ENCODE measurements around the gene RAPSN. TPM values are rescaled to one million over a fixed set of nuclear protein-coding genes. Genes with fewer than 3 reads are reported as not detected.
A peak's percentile ranks its signal among the peaks of the same experiment; 100 is the strongest.

Gene RAPSN
- total RNA-seq, 1 experiment from 2014 or later: 2.0 TPM

DNA sequence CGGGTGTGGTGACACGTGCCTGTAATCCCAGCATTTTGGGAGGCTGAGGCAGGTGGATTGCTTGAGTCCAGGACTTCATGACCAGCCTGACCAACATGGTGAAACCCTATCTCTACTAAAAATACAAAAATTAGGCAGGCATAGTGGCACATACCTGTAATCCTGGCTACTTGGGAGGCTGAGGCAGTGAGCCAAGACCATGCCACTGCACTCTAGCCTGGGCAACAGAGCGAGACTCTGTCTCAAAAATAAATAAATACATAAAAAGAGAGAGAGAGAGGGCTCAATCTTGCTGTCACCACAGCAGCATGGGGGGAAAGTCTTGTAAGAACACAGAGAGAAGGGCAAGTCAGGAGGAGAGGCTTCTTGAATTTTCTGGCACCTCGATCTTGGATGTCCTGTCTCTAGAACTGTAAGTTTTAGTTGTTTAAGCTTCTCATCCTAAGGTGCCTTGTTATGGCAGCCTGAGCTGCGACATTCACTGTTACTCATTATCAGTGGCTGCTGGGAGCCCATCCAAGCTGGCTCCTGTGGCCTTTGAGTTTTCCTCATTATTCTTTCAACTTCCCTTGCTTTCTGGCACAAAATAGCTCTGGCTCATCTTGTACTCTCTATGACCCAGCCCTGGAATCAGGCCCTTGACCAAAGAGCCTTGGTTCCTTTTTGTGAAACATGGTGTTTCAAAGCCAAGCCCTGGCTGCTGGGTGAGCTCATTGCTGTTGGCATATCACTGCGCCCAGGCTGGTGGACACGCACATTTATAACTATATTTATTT is 14.7 kb downstream of the RAPSN start:
- Mint-ChIP-seq H3K4me3 (ENCODE audit: unreplicated experiment) (no peak overlapping the region), H3K27me3 (ENCODE audit: insufficient read depth, unreplicated experiment) (no peaks in the 10 kb centered on the region), H3K4me1 (ENCODE audit: low read depth, unreplicated experiment) (peaks cover 7% of the 10 kb centered on the region), H3K36me3 (ENCODE audit: insufficient read depth, unreplicated experiment) (peaks cover 5% of the 10 kb centered on the region), H3K27ac (ENCODE audit: unreplicated experiment) (no peak overlapping the region), H3K9me3 (ENCODE audit: unreplicated experiment) (no peaks in the 10 kb centered on the region)
- no peaks in the 10 kb centered on the region for H3K9me3 ChIP-seq
- POLR2A ChIA-PET: interaction anchor here (0.7 kb wide), 1 partner anchor 8 kb away, joined by 8 read pairs; the partner anchor contains the start of gene PSMC3
- no peak for DNase-seq
- H3K36me3 ChIP-seq (ENCODE audit: control insufficient read depth, insufficient read depth, low read length): no peaks in the 10 kb centered on the region
- TF ChIP-seq, protein P1, sequence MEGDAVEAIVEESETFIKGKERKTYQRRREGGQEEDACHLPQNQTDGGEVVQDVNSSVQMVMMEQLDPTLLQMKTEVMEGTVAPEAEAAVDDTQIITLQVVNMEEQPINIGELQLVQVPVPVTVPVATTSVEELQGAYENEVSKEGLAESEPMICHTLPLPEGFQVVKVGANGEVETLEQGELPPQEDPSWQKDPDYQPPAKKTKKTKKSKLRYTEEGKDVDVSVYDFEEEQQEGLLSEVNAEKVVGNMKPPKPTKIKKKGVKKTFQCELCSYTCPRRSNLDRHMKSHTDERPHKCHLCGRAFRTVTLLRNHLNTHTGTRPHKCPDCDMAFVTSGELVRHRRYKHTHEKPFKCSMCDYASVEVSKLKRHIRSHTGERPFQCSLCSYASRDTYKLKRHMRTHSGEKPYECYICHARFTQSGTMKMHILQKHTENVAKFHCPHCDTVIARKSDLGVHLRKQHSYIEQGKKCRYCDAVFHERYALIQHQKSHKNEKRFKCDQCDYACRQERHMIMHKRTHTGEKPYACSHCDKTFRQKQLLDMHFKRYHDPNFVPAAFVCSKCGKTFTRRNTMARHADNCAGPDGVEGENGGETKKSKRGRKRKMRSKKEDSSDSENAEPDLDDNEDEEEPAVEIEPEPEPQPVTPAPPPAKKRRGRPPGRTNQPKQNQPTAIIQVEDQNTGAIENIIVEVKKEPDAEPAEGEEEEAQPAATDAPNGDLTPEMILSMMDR (IDR thresholded peaks at IDR 0.05; ENCODE audit: insufficient read depth in 1 of 2, low read depth in 1 of 2, low read length in 1 of 2, severe bottlenecking in 1 of 2, unreplicated experiment in 1 of 2): no peak
- no TSS peak for BruUV-seq (replicated peaks)
- H3K4me1 ChIP-seq: no peaks in the 10 kb centered on the region
- H3K27me3 ChIP-seq (replicated peaks; ENCODE audit: control insufficient read depth, insufficient read depth, low read length): no peaks in the 10 kb centered on the region
- intact Hi-C loops (cut with micrococcal nuclease; ENCODE audit: unreplicated experiment): no loop called here
- no peak overlapping the region for H3K4me3 ChIP-seq (ENCODE audit: low read depth, low read length)
- CTCF ChIA-PET: interaction anchor here (0.6 kb wide), 1 partner anchor 20 kb away, joined by 4 read pairs; no protein-coding TSS in a partner anchor

DNA sequence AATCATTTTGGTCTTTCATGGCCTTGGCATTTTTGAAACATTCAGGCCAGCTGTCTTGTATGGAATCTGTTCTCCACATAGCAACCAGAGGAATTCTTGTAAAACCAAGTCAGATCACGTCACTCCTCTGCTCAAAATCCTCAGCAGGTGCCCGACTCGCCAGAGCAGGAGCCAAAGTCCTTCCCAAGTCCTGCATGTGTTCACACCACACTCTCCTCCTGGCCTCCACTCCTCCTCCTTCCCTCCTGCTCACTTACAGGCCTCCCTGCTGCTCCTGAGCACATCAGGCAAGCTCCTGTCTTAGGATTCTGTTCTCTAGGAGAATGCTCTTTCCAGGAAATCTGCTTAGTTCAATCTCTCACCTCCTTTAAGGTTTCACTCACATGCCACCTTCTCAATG is 15.8 kb downstream of the RAPSN start:
- no peaks in the 10 kb centered on the region for H3K9me3 Mint-ChIP-seq (ENCODE audit: unreplicated experiment)
- H3K36me3 Mint-ChIP-seq (ENCODE audit: insufficient read depth, unreplicated experiment): peaks cover 5% of the 10 kb centered on the region
- Histone ChIP-seq H3K4me1 (no peaks in the 10 kb centered on the region), H3K36me3 (ENCODE audit: control insufficient read depth, insufficient read depth, low read length) (no peaks in the 10 kb centered on the region), H3K4me3 (ENCODE audit: low read depth, low read length) (no peak overlapping the region), H3K9me3 (no peaks in the 10 kb centered on the region), H3K27me3 (replicated peaks; ENCODE audit: control insufficient read depth, insufficient read depth, low read length) (no peaks in the 10 kb centered on the region)
- CTCF ChIA-PET: interaction anchor here (0.6 kb wide), 1 partner anchor 21 kb away, joined by 4 read pairs; no protein-coding TSS in a partner anchor
- DNase-seq: peak; percentile 49 to 68
- no peaks in the 10 kb centered on the region for H3K27me3 Mint-ChIP-seq (ENCODE audit: insufficient read depth, unreplicated experiment)
- H3K4me3 Mint-ChIP-seq (ENCODE audit: unreplicated experiment): no peak overlapping the region
- POLR2A ChIA-PET: no interaction called here
- intact Hi-C loops (cut with micrococcal nuclease; ENCODE audit: unreplicated experiment): no loop called here
- peaks cover 7% of the 10 kb centered on the region for H3K4me1 Mint-ChIP-seq (ENCODE audit: low read depth, unreplicated experiment)
- TF ChIP-seq, protein P1 (IDR thresholded peaks at IDR 0.05; ENCODE audit: insufficient read depth in 1 of 2, low read depth in 1 of 2, low read length in 1 of 2, severe bottlenecking in 1 of 2, unreplicated experiment in 1 of 2): no peak
- no TSS peak for BruUV-seq (replicated peaks)
- peak overlapping the region; percentile 20 for H3K27ac Mint-ChIP-seq (ENCODE audit: unreplicated experiment)

DNA sequence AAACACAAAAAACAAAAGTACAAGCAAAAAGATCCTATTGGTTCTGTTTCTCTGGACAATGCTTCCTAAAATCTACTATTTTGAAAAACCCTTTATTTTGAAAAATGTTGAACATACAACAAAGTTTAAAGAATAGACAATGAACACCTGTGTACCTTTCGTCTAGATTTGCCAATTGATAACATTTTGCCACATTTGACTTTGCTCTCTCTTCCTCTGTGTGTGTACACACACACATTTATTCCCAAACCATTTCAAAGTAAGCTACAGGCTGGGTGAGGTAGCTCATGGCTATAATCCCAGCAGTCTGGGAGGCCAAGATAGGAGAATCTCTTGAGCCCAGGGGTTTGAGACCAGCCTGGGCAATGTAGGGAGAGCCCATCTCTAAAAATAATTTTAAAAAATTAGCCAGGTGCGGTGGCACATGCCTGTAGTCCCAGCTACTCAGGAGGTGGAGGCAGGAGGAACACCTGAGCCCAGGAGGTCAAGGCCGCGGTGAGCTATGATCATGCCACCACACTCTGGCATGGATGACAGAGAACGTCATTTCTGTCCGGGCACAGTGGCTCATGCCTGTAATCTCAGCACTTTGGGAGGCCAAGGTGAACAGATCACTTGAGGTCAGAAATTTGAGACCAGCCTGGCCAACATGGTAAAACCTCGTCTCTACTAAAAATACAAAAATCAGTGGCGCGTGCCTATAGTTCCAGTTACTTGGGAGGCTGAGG is 17.4 kb downstream of the RAPSN start:
- POLR2A ChIA-PET: no interaction called here
- no peaks in the 10 kb centered on the region for H3K9me3 ChIP-seq
- CTCF ChIA-PET: no interaction called here
- Mint-ChIP-seq H3K36me3 (ENCODE audit: insufficient read depth, unreplicated experiment) (peaks cover 12% of the 10 kb centered on the region), H3K4me3 (ENCODE audit: unreplicated experiment) (no peak overlapping the region), H3K4me1 (ENCODE audit: low read depth, unreplicated experiment) (peaks cover 7% of the 10 kb centered on the region), H3K27ac (ENCODE audit: unreplicated experiment) (no peak overlapping the region), H3K27me3 (ENCODE audit: insufficient read depth, unreplicated experiment) (no peaks in the 10 kb centered on the region), H3K9me3 (ENCODE audit: unreplicated experiment) (no peaks in the 10 kb centered on the region)
- no peaks in the 10 kb centered on the region for H3K4me1 ChIP-seq
- H3K27me3 ChIP-seq (replicated peaks; ENCODE audit: control insufficient read depth, insufficient read depth, low read length): no peaks in the 10 kb centered on the region
- no TSS peak for BruUV-seq (replicated peaks)
- TF ChIP-seq, protein P1 (IDR thresholded peaks at IDR 0.05; ENCODE audit: insufficient read depth in 1 of 2, low read depth in 1 of 2, low read length in 1 of 2, severe bottlenecking in 1 of 2, unreplicated experiment in 1 of 2): no peak
- DNase-seq: no peak
- H3K4me3 ChIP-seq (ENCODE audit: low read depth, low read length): no peak overlapping the region
- no peaks in the 10 kb centered on the region for H3K36me3 ChIP-seq (ENCODE audit: control insufficient read depth, insufficient read depth, low read length)
- intact Hi-C loops (cut with micrococcal nuclease; ENCODE audit: unreplicated experiment): no loop called here

Data from Caco-2 (cell line).